GM06990 (cell line): ENCODE results near the gene CCDC28B.

Experiments used
- DNase-seq: peaks from one replicate; pipeline ENCODE4 v3.0.0-alpha.2; 2011; ENCODE audit not compliant: insufficient read length; ENCODE audit errors: extremely low read depth
- H3K27me3 ChIP-seq: replicated peaks from 2 replicates; pipeline ENCODE4 v1.6.0; 2011; ENCODE audit warnings: low read length; ENCODE audit not compliant: control insufficient read depth, insufficient read depth
- H3K36me3 ChIP-seq: 2 replicates; pipeline ENCODE4 v1.5.1; 2011; ENCODE audit warnings: low read length; ENCODE audit not compliant: control insufficient read depth, insufficient read depth
- H3K4me3 ChIP-seq: replicated peaks from 2 replicates; pipeline ENCODE4 v1.5.1; 2011; ENCODE audit warnings: low read depth, mild to moderate bottlenecking, control low read depth, low read length
- TF ChIP-seq, protein P1 (sequence below): IDR thresholded peaks from 2 replicates; pipeline ENCODE4 v1.5.1; 2011; ENCODE audit warnings: low read length, control low read depth, mild to moderate bottlenecking, inconsistent platforms; ENCODE audit not compliant: insufficient read depth, poor library complexity, severe bottlenecking

The CCDC28B gene

DNA sequence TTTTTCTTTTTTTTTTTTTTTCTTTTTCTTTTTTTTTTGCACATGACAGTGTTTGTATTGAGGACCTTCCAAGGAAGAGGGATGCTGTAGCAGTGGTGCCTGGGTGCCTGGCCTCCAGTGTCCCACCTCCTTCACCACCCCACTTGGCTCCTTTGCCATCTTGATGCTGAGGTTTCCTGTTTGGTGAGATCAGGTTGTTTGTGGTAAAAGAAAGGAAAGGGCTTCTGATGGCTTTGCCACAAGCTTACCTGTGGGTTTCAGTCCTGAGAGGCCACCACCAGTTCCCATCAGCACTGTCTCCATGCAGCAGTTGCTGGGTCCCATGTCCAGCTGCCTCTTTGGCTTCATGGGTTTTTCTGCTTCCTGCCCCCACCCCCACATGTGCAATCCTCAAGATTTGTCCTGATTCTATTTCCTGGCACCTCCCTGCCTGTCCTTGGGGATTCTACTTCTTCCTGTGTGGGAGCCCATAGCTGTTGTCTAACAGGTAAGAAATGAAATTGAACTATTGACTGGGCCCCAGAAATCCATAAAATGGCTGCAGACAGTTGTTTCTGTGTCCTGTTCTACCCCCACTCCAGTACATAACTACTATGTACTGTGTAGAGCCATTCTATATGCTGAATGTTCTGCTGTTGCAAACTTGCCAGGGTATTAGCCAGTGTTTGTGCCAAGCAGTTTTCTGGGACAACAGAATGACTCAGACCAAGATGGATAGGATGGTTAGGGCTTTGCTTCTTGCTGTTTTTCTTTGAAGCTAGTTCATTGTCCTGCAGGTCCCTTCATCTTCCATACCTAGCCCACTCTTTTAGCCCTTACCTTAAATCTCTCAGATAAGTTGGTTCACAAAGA is 4.2 kb upstream of the CCDC28B start:
- Histone ChIP-seq H3K36me3 (peaks cover 53% of the 10 kb centered on the region), H3K27me3 (no peaks in the 10 kb centered on the region), H3K4me3 (no peak overlapping the region)
- TF ChIP-seq, protein P1, sequence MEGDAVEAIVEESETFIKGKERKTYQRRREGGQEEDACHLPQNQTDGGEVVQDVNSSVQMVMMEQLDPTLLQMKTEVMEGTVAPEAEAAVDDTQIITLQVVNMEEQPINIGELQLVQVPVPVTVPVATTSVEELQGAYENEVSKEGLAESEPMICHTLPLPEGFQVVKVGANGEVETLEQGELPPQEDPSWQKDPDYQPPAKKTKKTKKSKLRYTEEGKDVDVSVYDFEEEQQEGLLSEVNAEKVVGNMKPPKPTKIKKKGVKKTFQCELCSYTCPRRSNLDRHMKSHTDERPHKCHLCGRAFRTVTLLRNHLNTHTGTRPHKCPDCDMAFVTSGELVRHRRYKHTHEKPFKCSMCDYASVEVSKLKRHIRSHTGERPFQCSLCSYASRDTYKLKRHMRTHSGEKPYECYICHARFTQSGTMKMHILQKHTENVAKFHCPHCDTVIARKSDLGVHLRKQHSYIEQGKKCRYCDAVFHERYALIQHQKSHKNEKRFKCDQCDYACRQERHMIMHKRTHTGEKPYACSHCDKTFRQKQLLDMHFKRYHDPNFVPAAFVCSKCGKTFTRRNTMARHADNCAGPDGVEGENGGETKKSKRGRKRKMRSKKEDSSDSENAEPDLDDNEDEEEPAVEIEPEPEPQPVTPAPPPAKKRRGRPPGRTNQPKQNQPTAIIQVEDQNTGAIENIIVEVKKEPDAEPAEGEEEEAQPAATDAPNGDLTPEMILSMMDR: no peak
- no peak for DNase-seq

DNA sequence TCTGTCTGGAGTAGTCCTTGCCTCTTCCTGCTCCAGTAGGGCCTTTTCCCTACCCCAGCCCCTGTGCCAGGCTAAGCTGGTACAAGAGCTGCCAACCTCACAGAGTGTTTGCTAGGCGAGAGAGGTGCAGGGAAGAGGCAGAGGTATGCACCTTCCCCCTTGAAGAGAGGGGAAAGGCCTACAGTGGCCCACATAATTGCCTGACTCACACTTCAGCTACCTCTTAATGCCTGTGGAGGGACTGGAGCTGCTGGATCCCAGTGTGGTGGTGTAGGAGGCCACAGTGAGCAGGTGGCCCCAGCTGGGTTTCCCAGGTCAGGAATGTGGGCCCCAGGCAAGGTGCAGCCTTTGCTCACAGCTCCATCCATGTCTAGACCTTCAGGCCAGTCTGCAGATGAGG is 3.3 kb upstream of the CCDC28B start:
- TF ChIP-seq, protein P1: no peak
- no peak overlapping the region for H3K4me3 ChIP-seq
- peaks cover 44% of the 10 kb centered on the region for H3K36me3 ChIP-seq
- no peaks in the 10 kb centered on the region for H3K27me3 ChIP-seq
- no peak for DNase-seq

DNA sequence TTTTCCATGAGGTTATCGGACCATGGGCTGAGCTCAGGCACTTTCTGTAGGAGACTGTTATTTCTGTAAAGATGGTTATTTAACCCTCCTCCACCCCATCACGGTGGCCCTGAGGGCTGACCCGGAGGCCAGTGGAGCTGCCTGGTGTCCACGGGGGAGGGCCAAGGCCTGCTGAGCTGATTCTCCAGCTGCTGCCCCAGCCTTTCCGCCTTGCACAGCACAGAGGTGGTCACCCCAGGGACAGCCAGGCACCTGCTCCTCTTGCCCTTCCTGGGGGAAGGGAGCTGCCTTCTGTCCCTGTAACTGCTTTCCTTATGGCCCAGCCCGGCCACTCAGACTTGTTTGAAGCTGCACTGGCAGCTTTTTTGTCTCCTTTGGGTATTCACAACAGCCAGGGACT is 2.6 kb upstream of the CCDC28B start:
- no peaks in the 10 kb centered on the region for H3K27me3 ChIP-seq
- peaks cover 39% of the 10 kb centered on the region for H3K36me3 ChIP-seq
- TF ChIP-seq, protein P1: no peak
- no peak for DNase-seq
- no peak overlapping the region for H3K4me3 ChIP-seq

DNA sequence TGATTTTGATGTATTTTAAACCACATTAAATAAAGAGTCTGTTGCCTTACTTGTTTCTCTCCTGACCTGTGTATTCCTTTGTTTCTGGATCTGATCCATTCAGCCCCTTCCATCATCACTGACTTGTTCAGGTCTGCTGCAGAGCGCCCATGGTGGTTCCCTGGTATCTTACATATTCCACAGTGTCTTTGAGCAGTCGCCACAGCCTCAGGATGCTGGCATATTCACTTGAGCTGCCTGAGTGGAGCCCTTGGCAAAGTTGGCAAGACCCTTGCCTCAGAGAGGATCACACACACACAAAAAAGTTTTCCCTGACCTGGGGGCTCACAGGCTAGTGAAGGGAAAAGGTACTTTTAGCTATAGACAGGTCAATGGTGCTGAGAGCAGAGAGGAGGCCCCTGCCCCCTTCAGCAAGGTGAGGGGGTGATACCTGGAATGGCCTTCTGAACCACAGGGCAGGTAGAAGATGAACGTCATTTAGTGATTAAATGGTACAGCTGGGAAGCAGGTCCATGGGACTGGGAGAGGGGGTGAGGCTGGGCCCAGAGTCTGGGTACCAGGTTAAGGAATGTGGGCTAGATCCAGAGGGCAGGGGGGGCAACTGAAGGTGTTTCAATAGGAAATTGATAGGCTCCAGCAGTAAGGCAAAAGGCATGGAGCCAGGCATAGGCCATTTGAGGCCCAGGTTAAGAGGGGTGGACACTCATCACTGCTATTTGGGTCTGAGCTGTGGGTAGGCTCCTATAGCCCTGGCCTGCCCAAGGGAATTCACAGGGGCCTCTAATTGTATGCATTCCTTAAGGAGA is 2.0 kb upstream of the CCDC28B start:
- no peak for DNase-seq
- Histone ChIP-seq H3K36me3 (peaks cover 34% of the 10 kb centered on the region), H3K4me3 (no peak overlapping the region), H3K27me3 (no peaks in the 10 kb centered on the region)
- TF ChIP-seq, protein P1: no peak

DNA sequence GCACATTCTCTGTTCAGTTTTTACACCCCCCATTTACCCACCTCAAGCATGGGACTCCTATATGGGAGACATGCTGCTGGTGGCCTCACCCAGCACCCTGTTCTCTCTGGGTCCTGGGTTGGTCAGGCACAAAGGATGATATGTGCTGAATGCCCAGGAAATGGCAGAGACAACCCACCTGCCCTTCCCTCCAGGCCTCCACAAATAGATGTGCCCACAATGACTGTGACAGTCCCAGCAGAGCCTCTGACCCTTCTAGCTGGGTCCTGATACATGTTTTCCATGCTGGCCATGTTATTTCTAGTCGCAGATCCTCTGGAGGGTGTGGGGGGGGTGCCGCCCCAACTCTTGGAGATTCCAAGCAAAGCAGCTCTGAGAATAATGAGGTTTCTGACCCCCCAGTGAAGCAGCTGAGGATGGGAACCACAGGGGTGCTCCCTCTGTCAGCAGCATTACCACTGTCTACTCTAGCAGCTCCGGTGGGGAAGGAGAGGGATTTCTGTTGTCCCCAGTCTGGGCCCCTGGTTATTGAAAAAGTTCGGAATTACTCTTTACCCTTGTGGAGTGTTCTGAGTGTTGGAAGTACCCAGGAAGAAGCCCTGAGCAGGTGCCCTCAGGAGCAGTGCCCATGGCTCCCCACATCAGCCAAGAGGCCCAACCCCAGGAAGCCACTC is 1.2 kb upstream of the CCDC28B start:
- peaks cover 33% of the 10 kb centered on the region for H3K36me3 ChIP-seq
- no peak for DNase-seq
- no peak overlapping the region for H3K4me3 ChIP-seq
- H3K27me3 ChIP-seq: no peaks in the 10 kb centered on the region
- TF ChIP-seq, protein P1: no peak
